ENCODE measurements around the gene ALS2CL. TPM values are rescaled to one million over a fixed set of nuclear protein-coding genes. Genes with fewer than 3 reads are reported as not detected.
"Not testable (repeated sequence)": the region's sequence is repeated elsewhere in the genome, so short reads cannot be mapped to it uniquely, and the experiment has no call there.

ALS2CL gene
- total and polyA plus RNA-seq, 12 donors: 15.6 to 102 (median 21.6) TPM

- intact Hi-C loops (cut with DNase I): loop anchor here (1.0 to 10.0 kb wide), 10 partner anchors 141 to 619 kb away; no protein-coding TSS in a partner anchor
- WGBS, 2 donors: 75 to 76% methylated on average over 19 of the region's 19 CpGs
- Histone ChIP-seq H3K36me3 (no peaks in the 10 kb centered on the region), H3K27ac (no peak overlapping the region), H3K9me3 (no peaks in the 10 kb centered on the region), H3K4me3 (no peak overlapping the region), H3K27me3 (peaks cover 0 to 28% (median 0%) of the 10 kb centered on the region in 7 donors), H3K4me1 (peaks cover 3 to 19% (median 8%) of the 10 kb centered on the region in 9 donors)
- no peak for DNase-seq
- TF ChIP-seq, protein P1, sequence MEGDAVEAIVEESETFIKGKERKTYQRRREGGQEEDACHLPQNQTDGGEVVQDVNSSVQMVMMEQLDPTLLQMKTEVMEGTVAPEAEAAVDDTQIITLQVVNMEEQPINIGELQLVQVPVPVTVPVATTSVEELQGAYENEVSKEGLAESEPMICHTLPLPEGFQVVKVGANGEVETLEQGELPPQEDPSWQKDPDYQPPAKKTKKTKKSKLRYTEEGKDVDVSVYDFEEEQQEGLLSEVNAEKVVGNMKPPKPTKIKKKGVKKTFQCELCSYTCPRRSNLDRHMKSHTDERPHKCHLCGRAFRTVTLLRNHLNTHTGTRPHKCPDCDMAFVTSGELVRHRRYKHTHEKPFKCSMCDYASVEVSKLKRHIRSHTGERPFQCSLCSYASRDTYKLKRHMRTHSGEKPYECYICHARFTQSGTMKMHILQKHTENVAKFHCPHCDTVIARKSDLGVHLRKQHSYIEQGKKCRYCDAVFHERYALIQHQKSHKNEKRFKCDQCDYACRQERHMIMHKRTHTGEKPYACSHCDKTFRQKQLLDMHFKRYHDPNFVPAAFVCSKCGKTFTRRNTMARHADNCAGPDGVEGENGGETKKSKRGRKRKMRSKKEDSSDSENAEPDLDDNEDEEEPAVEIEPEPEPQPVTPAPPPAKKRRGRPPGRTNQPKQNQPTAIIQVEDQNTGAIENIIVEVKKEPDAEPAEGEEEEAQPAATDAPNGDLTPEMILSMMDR (IDR thresholded peaks at IDR 0.05): no peak
- ATAC-seq: no peak
Measured at GRCh38 chr3:46705751-46706552, 12.5 kb upstream of the ALS2CL start.

- H3K9me3 ChIP-seq: no peaks in the 10 kb centered on the region
- H3K4me3 ChIP-seq: no peak overlapping the region
- intact Hi-C loops (cut with DNase I): loop anchor here (1.0 to 10.0 kb wide), 10 partner anchors 142 to 620 kb away; no protein-coding TSS in a partner anchor
- TF ChIP-seq, protein P1 (IDR thresholded peaks at IDR 0.05): peak; percentile 96 to 99 (median 97)
- H3K27me3 ChIP-seq: peaks cover 0 to 37% (median 0%) of the 10 kb centered on the region in 7 donors
- WGBS, 2 donors: 22 to 23% methylated on average over 4 of the region's 4 CpGs
- DNase-seq (peak; percentile 71 to 73), ATAC-seq (peak; percentile 73 to 91 (median 83))
- peaks cover 11 to 27% (median 17%) of the 10 kb centered on the region in 9 donors for H3K4me1 ChIP-seq
- no peaks in the 10 kb centered on the region for H3K36me3 ChIP-seq
- H3K27ac ChIP-seq: no peak overlapping the region
Measured at GRCh38 chr3:46705022-46705530, 11.6 kb upstream of the ALS2CL start.

- H3K36me3 ChIP-seq, H3K4me3 ChIP-seq, ATAC-seq, H3K27ac ChIP-seq, H3K9me3 ChIP-seq: not testable (repeated sequence)
- H3K4me1 ChIP-seq: peaks cover 17 to 35% (median 24%) of the 10 kb centered on the region in 9 donors
- DNase-seq: peak in 1 of 2 donors; percentile 6
- H3K27me3 ChIP-seq: peaks cover 0 to 37% (median 0%) of the 10 kb centered on the region in 7 donors
- intact Hi-C loops (cut with DNase I): loop anchor here in 9 of 10 donors (2.0 to 10.0 kb wide), 8 partner anchors 143 to 620 kb away; no protein-coding TSS in a partner anchor
- 44 to 55% methylated on average over 7 of the region's 7 CpGs for WGBS, 2 donors
Measured at GRCh38 chr3:46704346-46704745, 10.9 kb upstream of the ALS2CL start.

GRCh38 chr3:46703013-46703520, 9.6 kb upstream of the ALS2CL start:
- Histone ChIP-seq H3K27me3 (peaks cover 0 to 37% (median 0%) of the 10 kb centered on the region in 7 donors), H3K9me3 (no peaks in the 10 kb centered on the region), H3K4me3 (no peak overlapping the region), H3K36me3 (no peaks in the 10 kb centered on the region), H3K4me1 (peaks cover 17 to 40% (median 26%) of the 10 kb centered on the region in 9 donors), H3K27ac (no peak overlapping the region)
- ATAC-seq (no peak), DNase-seq (peak in 1 of 2 donors; percentile 2)
- intact Hi-C loops (cut with DNase I): loop anchor here in 8 of 10 donors (5.0 to 10.0 kb wide), 5 partner anchors 144 to 622 kb away; no protein-coding TSS in a partner anchor
- WGBS, 2 donors: 94 to 97% methylated on average over 4 of the region's 4 CpGs
- TF ChIP-seq, protein P1 (IDR thresholded peaks at IDR 0.05): no peak

All from heart right ventricle (tissue), 16 donors.